COLO668 (cell line): Measurements from ENCODE around the gene TSPAN18.

ENCODE experiments used
- DNase-seq: peaks from one replicate; lab custom pipeline; 2025; ENCODE audit not compliant: unreplicated experiment; lab: John Stamatoyannopoulos, UW

TSPAN18 gene, protein sequence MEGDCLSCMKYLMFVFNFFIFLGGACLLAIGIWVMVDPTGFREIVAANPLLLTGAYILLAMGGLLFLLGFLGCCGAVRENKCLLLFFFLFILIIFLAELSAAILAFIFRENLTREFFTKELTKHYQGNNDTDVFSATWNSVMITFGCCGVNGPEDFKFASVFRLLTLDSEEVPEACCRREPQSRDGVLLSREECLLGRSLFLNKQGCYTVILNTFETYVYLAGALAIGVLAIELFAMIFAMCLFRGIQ

DNA sequence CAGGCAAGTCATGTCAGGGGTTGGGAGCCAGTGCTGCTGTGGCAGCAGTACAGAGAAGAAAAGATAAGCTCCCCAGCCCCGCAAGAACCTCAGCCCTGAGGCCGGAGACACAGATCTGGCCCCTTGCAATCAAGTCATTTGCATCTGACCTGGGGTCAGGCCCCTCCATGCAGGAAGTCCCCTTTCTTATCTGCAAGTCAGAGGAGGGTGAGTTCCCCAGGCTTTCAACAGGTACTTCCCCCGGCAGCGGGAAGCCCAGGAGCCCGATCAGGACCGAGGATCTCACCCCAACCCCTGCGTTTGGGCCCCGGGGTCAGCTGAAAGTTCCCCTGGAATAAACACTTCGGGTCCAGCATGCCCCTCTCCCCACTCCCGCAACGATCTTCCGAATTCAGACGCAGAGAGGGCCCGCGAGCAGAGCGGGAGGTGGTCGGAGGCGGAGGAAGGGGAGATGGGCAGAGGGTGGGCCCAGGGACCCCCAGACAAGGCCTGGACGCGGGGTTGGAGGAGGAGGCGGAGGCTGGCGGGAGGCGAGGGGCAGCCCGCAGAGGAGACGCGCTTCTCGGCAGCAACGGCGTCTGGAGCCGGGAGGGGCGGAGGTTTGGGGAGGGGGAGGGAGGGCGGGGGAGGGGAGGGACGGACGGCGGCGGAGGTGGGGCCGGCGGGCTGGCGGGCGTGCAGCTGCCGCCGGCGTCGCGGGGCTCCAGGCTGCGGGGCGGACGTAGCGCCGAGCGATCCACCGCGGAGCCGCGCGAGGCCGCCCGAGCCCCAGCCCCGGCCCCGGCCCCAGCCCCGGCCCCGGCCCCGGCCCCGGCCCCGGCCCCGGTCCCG, at the start of gene TSPAN18:
Gene TSPAN18, plus strand, starts transcription at position 680 of the 831 bp plus-strand sequence. CDS start 179,455 bp downstream, outside the sequence.
- DNase-seq: no peak

DNA sequence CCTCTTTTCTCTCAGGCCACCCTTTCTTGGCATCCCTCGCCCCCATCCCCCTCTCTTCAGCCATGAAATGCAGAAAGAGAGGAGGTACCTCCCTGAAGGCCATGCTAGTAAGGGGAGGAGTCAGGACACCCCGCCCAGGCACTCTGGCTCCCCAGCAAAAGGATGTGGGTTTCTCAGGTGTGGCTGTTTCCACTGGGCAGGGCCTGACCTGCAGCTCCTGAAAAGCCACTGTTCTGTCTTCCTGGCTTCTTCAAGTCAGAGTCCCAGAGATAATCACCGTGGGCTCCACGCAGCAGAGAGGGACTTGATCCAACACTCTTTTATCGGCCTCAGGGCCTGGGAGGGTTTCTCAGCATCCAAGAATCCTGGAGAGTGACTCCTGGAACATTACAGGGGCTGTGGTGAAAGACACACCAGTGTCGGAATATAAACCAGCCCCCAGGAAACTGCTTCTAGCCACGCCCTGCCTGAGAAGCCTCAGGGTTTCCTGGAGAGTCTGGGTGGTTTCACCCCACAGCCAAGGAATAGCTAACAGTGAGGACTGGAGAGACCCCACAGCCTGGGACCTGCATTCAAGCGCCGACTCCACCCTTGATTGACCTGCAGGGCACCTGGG, 45.7 kb upstream of the TSPAN18 start:
- DNase-seq: no peak

DNA sequence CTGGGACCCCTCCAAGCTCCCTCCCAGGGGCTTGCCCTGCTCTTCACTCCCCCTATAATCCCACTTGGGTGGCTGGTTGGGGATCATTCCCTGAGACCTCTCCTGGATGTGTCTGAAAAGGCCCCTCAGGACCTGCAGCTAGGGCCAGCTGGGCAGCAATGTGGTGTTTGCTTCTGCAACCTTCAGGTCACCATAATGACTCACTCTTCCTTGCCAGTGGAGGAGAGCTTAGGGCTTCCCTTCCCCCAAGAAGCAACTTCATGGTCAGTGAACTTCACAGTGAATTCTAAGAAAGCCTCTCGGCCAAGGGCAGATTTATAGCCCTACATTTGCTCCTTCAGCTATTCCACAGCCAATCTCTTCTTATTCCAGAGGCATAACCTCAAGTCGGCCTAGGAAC, 45.1 kb upstream of the TSPAN18 start:
- DNase-seq: no peak

DNA sequence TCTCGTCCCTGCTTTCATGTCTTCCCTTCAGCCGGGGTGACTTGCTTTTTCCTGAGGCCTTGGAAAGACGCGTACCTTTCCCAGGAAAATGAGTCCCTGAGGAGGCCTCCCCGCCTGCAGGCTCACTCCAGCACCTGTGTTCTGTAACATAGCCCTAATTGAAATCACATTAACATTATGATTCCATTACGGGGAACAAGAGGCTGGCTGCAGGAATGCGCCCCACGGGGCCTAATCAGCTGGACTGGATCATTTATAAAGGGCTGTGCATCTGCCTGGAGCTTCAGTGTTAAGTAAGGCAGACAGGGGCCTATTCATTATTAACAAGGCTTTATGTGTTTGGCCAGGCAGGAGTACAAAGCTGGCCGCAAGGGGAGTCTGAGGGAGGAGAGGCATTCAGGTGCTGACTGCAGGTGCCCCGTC, 41.9 kb upstream of the TSPAN18 start:
- DNase-seq: no peak

DNA sequence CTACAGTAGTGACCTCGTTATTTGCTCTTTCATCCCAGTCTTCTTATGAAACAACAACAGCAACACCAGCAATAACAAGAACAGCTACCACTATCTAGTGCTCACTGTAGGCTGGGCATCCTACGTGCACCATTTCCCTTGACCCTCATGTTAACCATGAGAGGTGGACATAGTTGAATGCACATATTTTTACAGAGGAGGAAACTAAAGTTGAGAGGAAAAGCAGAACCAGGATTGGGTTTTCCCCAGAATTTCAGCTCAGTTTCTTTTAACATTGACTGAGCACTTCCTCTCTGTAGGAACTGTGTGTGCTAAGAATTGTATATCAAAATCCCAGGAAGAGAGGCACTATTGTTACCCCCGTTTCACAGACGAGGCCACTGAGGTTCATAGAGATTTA, 39.4 kb upstream of the TSPAN18 start:
- DNase-seq: no peak

DNA sequence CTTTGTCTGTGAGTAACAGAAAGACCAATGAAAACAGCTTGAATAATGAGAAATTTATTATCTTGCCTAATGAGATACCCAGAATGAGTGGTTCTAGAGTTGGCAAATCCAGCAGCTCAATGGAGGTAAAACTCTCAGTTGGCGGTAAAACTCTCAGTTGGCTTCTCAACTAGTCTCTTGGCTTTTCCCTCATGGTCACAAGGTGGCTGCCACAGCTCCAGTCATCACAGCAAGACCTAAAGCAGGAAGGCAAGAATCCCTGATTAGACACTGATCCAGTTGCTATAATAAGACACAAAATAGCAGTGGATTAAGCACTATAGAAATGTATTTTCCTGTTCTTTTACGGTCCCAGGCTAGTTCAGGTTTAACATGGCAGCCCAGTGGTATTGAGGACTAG, 37.5 kb upstream of the TSPAN18 start:
- DNase-seq: no peak

DNA sequence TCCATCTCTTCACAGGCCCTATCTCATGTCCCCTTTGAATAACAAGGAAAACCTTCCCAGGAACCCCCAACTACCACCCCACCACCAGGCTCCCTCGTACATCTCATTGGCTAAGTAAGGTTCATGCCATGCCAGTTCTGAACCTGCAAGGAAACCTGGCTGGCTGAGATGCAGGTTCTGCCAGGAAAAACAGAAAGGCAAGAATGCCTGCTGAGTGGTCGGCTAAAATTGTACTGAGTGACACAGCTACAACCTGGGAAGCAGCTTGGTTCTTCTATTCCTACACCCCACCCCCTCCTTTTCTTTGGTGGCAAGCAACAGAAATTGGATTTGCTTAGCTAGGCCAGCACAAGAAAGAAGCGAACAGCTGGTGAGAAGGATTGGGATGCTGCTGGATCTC, 36.1 kb upstream of the TSPAN18 start:
- DNase-seq: no peak

DNA sequence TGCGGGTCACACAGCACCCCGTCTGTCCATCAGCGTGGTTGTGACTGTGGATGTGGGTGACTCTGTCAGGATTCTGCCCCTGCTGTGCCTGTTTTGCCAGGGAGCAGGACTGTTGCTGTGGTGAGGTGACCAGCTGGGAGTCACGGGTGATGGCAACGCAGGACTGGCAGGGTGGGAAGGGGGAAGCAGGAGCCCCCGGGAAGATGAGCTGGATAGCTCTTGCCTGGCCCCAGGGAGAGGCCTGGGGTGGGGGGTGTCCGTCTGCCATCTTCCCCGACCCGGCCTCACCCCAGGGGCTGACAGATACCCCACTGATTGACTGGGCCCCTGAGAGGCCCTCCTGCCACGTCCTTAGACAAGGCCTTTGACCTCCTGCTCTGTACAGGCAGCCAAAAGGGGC, 34.3 kb upstream of the TSPAN18 start:
- no peak for DNase-seq

DNA sequence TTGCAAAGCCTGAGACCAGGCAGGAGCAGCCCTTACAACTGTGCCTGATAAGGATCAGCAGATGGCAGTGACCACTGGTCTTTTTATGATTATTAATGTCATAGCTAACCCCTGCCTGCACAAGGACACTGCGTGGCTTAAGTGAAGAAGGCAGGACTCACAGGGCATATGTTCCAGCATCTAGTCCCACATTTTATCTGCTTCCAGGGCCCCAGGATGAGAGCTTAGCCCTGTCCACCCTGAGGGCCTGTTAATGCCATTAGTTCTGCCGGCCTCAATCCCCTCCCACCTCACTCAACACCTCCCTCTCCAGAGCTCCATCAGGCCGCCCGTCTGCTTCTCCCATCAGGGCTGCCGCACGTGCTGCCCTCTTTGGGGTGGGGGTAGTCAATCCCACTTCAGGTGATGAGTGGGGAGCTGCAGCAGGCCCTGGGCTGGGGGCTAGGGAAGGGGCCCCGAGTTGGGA, 33.1 kb upstream of the TSPAN18 start:
- no peak for DNase-seq

DNA sequence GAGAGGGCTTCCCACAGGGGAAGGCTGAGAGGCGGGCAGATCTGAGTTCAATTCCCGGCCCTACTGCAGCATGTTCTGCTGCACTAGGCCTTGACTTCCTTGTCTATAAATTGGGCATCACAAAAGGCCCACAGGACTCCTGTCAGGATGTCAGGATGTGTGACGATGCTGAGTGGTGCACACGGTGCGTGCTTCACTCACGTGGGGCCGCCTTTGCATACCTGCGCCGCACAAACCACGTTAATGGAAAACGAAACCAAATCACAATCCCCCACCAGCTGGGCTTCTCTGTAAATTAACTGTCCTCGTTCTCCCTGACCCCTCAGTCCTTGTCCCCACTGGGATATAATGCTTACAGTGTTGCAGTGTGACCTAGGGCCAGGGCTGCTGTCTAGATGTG, 32.3 kb upstream of the TSPAN18 start:
- no peak for DNase-seq

DNA sequence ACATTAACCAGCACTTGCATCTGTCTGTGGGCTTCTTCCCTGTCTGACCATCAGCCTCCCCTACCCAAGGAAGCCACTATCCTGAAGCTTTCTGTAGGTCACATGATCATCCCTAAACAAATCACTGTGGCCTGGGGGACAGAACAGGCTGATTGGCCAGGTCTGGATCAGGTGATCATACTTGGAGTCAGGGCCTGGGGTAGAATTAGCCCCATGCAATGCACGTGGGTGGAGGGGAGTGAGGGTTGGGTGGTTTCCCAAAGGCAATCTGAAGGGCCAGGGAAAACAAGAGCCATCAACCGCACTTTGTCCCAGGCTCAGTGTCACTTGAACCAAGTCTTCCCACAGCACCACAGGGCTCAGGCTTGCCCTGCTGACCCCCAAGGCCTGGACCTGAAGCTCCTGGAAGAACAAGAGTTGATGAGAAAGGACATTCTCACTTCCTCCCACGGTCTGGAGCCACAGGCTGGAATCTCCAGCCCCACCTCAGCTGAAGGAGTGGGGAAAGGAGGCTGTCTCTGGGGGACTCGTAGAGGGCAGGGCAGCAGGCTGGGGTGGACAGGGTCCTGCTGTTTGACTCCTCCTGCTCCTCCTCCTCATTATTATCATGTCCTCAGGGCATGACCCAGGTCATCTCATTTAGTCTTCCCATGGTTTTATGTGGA, 31.5 kb upstream of the TSPAN18 start:
- no peak for DNase-seq

DNA sequence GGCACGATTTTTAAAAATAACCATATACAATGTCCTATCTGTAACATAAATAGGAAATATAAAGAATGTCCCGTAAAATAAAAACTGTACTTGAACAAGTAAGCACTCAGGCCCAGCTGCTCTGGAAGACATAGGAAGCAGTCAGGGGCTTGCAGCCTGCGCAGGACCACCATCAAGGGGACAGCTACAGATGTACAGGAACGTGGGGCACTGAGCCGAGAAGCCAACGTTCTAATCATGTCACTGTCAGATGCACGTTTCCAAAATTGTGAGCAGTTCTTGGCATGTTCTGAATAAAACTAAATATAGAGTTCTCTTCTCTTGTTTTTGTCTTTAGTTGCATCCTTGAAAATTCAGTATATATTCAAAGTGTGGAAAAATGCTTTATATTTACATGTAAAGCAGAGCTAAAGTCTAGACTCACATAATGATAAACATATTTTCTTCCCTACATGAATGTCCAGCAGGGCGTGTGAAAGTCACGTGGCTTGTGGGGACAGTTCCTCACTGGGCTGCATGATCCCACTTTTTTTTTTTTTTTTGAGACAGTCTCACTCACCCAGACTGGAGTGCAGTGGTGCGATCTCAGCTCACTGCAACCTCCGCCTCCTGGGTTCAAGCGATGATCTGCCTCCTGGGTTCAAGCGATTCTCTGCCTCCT, 28.4 kb upstream of the TSPAN18 start:
- no peak for DNase-seq

DNA sequence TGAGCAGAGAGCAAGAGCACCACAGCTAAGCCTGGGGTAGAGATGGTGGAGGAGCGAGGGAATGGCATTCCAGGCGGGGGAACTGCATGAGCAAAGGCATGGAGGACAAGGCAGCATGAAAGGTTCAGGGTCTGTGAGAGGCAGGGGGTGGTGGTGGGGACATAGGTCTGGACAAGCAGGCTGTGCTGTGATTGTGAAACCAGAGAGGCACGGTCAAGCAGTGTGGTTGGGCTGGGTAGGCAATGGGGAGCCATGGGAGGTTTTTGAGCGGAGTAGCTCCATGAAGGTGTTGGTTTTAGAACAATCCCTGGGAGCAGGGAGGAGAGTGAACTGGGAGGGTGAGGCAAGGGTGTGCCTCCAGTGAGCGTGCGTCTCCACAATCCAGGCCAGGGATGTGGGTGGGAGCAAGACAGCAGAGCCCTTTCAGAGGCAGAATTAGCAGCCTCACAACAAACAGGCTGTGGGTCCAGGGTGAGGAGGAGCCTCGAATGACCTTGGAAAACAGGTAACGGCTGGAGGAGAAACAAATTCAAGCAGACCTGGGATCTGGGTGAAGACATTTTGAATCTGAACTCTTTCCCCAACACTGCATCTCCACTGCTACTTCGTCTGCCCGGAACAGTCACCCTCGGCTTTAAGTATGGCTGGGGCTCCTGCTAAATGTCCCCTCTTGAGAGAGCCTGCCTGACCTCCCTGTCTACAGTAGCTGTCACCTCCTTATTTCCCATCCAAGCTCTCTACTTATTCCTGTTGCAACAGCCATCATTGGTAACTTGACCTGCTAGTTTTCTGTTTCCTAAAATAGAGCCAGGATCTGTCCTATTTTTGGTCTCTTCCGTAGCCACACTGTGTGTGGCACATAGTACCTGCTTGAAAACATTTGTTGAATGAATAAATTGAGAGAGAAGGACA, 27.0 kb upstream of the TSPAN18 start:
- DNase-seq: no peak

DNA sequence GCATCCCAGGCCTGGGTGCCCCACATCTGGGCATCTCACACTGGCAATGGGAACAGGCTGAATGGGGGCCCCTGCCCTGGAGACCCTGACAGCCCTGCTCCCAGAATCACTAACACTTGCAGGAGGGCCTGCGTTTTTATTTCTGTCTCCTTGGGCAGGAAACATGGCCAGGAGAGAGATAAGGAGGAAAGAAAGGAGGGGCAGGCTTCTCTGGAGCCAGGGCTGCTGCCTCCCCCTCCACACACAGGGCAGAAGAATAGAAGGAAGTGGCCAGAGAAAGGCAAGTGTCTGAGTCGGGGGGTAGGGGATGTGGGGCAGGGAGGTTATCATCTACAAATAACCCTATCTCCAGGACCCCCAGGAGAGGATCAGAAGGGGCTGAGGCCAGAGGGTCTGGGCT, 25.5 kb upstream of the TSPAN18 start:
- no peak for DNase-seq

DNA sequence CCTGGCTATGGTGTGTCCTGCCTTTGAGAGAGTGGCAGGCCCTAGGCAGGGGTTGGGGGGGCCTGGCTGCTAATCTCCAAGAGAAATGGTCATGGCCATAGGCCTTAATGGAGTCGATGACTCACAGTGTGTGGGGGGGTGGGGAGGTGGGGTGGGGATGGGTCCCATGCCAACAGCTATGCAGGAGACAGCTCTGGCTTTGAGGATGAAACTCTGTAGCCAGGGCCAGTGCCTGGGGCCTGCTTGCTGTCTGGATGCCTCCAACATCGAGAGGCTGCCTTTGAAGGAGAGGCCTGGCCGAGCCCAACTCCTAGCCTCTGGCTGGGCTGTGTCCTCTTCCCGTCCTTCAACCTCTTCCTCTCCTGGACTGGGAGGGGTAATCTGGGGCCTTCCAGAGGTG, 23.9 kb upstream of the TSPAN18 start:
- DNase-seq: no peak

DNA sequence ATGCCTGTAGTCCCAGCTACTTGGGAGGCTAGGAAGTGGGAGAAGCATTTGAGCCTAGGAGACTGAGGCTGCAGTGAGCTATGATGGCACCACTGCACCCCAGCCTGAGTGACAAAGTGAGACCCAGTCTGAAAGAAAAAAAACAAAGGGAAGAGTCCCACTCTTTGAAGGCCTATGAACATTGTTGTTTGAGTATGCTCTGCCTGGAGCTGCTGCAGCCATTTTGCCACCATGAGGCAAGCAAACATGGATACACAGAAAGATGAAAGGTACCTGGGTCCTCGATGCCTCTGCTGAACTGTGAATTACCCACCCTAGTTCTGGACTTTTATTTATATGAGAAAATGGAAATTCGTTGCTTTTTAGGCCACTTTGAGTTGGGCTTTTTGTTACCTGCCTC, 19.7 kb upstream of the TSPAN18 start:
- DNase-seq: no peak

DNA sequence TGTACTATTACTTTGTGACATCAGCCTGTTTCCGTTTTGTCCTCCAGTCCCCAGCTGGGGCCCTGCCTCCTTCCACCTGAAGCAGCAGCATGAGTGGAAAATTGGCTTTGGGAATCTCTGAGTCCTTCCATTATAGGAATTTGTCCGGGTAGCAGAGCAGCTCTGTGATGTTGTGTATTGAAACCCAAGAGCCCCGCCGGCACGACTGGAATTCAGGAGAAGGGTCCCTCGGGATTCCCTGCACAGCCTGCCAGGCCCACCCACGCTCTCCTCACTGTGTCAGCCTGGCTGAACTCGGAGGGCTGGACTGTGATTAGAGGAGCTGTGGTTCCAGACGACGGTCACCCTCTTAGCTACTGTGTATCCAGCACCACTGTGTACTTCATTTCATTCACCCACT, 18.8 kb upstream of the TSPAN18 start:
- no peak for DNase-seq

DNA sequence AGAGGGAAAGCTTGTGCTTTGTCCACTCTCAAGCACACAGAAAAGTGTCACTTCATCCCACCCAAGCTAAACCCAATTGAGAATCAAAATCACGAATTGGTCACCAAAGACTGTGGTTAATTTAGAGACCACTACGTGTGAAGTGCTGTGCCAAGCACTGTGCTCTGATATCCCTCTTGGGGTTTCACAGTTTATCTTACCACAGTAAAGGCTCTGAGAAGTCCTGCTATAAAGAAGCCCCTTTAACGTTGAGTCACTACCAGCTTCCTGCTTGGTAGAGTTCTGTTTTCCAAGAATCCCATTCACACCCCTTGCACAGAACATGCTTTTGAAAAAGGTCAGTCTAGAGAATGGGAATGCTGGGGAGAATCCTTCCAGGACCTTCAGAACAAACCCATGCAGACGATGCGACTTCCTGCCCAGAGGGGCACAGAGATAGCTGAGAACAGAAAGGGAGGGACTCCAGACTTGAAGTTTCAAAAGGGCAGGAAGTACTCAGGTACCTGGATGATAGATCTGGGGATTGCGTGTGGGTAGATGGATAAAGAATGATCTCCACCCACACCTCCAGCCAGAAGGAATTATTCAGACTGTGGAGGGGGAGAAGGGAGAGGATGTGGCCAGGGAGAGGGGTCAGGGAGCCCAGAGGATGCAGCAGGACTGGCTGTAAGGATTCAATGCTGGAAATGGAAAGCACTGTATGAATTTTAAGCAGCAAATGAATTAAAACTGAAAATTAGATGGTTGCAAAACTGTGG, 18.1 kb upstream of the TSPAN18 start:
- no peak for DNase-seq

DNA sequence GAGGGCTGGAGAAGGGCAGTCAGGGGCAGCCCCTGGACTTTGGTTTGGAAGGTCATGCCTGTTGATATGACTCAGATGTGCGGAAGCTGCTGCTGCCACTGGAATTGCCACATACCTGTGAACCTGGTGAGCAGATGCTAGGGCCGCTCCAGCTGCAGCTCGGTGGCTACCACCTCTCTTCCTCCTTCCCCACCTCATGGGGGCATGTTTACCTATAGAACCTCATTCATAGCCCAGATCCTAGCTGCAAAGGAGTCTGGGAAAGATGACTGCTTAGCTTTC, 17.5 kb upstream of the TSPAN18 start:
- DNase-seq: no peak
